BLaER1 treated with 17β-estradiol and CSF1 and Interleukin-3, amounts not matched to agents 10 nM and 100 nM (cell line): ENCODE measurements around the gene ELMO1.
A peak's percentile ranks its signal among the peaks of the same experiment; 100 is the strongest.

Experiments used
- H3K27ac ChIP-seq, 11 experiments: shearing (Covaris generic); formaldehyde crosslinking; 2 replicates each; pipeline ENCODE4 v1.8.1; 2022
- H3K27me3 ChIP-seq, 11 experiments: shearing (Covaris generic); formaldehyde crosslinking; 2 replicates each; pipeline ENCODE4 v1.8.1; 2022
- H3K36me3 ChIP-seq, 11 experiments: shearing (Covaris generic); formaldehyde crosslinking; 2 replicates each; pipeline ENCODE4 v1.8.1; 2022
- H3K4me1 ChIP-seq, 10 experiments: shearing (Covaris generic); formaldehyde crosslinking; 2 replicates each; pipeline ENCODE4 v1.8.1; 2022
- H3K4me2 ChIP-seq, 11 experiments: shearing (Covaris generic); formaldehyde crosslinking; 2 replicates each; pipeline ENCODE4 v1.8.1; 2022
- H3K4me3 ChIP-seq, 10 experiments: shearing (Covaris generic); formaldehyde crosslinking; 2 replicates each; pipeline ENCODE4 v1.8.1; 2022
- H3K9ac ChIP-seq, 11 experiments: shearing (Covaris generic); formaldehyde crosslinking; 2 replicates each; pipeline ENCODE4 v1.8.1; 2022
- H3K9me3 ChIP-seq, 11 experiments: shearing (Covaris generic); formaldehyde crosslinking; replicated peaks in 1 of 11; 2 replicates each; pipeline ENCODE4 v1.8.1; 2022
- H4K20me1 ChIP-seq, 11 experiments: shearing (Covaris generic); formaldehyde crosslinking; 2 replicates each; pipeline ENCODE4 v1.8.1; 2022
- Cebpa-rat ChIP-seq, 11 experiments: shearing (Covaris generic); IDR thresholded peaks; 2 replicates each; pipeline ENCODE4 v1.8.1; 2022

ELMO1 gene

GRCh38 chr7:37295401-37295800, 153.3 kb downstream of the ELMO1 start:
- Histone ChIP-seq H3K9ac (no peak overlapping the region), H3K36me3 (peaks cover 0 to 23% (median 10%) of the 10 kb centered on the region in 11 experiments; a peak in 13 of 22 replicates), H3K27ac (no peak overlapping the region), H4K20me1 (peaks cover 0 to 5% (median 0%) of the 10 kb centered on the region in 11 experiments; a peak in 1 of 22 replicates), H3K9me3 (peaks cover 6 to 14% (median 10%) of the 10 kb centered on the region in 11 experiments; a peak in 16 of 22 replicates), H3K4me2 (no peak overlapping the region), H3K27me3 (no peaks in the 10 kb centered on the region), H3K4me3 (no peak overlapping the region), H3K4me1 (peaks cover 0 to 16% (median 2%) of the 10 kb centered on the region in 10 experiments; a peak in 7 of 20 replicates)
- no peak for TF ChIP-seq Cebpa-rat (IDR thresholded peaks at IDR 0.05)

- Histone ChIP-seq H3K9ac (no peak overlapping the region), H3K27ac (no peak overlapping the region), H3K27me3 (no peaks in the 10 kb centered on the region), H3K4me1 (peaks cover 11 to 36% (median 17%) of the 10 kb centered on the region in 10 experiments; a peak in 19 of 20 replicates), H3K4me2 (peak overlapping the region in 3 of 11 experiments; percentile 18 to 62 (median 54); a peak in 4 of 22 replicates), H3K4me3 (no peak overlapping the region), H3K9me3 (peaks cover 6 to 13% (median 10%) of the 10 kb centered on the region in 11 experiments; a peak in 16 of 22 replicates), H3K36me3 (peaks cover 0 to 15% (median 8%) of the 10 kb centered on the region in 11 experiments; a peak in 10 of 22 replicates), H4K20me1 (peaks cover under 1 to 43% (median 16%) of the 10 kb centered on the region in 11 experiments; a peak in 16 of 22 replicates)
- TF ChIP-seq Cebpa-rat (IDR thresholded peaks at IDR 0.05), result no peak
These were observed 157.9 kb downstream of the ELMO1 start for GRCh38 chr7:37290731-37291130.

- H3K9ac ChIP-seq, result no peak overlapping the region
- no peaks in the 10 kb centered on the region for H3K27me3 ChIP-seq
- H3K4me3 ChIP-seq, result no peak overlapping the region
- no peak overlapping the region for H3K4me2 ChIP-seq
- H3K9me3 ChIP-seq, result peaks cover 5 to 10% (median 9%) of the 10 kb centered on the region in 11 experiments; a peak in 16 of 22 replicates
- no peak overlapping the region for H3K27ac ChIP-seq
- H3K36me3 ChIP-seq, result peaks cover 0 to 15% (median 8%) of the 10 kb centered on the region in 11 experiments; a peak in 10 of 22 replicates
- no peak for TF ChIP-seq Cebpa-rat (IDR thresholded peaks at IDR 0.05)
- peaks cover 11 to 46% (median 20%) of the 10 kb centered on the region in 10 experiments; a peak in 19 of 20 replicates for H3K4me1 ChIP-seq
- peaks cover 3 to 52% (median 24%) of the 10 kb centered on the region in 11 experiments; a peak in 17 of 22 replicates for H4K20me1 ChIP-seq
These were observed 158.9 kb downstream of the ELMO1 start for GRCh38 chr7:37289781-37290180.

- peaks cover 3 to 6% (median 5%) of the 10 kb centered on the region in 11 experiments; a peak in 15 of 22 replicates for H3K9me3 ChIP-seq
- TF ChIP-seq Cebpa-rat (IDR thresholded peaks at IDR 0.05), result no peak
- no peak overlapping the region for H3K27ac ChIP-seq
- H3K4me3 ChIP-seq, result no peak overlapping the region
- peaks cover 12 to 50% (median 20%) of the 10 kb centered on the region in 10 experiments; a peak in 19 of 20 replicates for H3K4me1 ChIP-seq
- no peak overlapping the region for H3K4me2 ChIP-seq
- no peak overlapping the region for H3K9ac ChIP-seq
- H4K20me1 ChIP-seq, result peaks cover 6 to 56% (median 25%) of the 10 kb centered on the region in 11 experiments; a peak in 17 of 22 replicates
- no peaks in the 10 kb centered on the region for H3K27me3 ChIP-seq
- peaks cover 0 to 11% (median 4%) of the 10 kb centered on the region in 11 experiments; a peak in 9 of 22 replicates for H3K36me3 ChIP-seq
These were observed 159.3 kb downstream of the ELMO1 start for GRCh38 chr7:37289367-37289766.

GRCh38 chr7:37287131-37287855, 161.4 kb downstream of the ELMO1 start:
- TF ChIP-seq Cebpa-rat (IDR thresholded peaks at IDR 0.05), result no peak
- Histone ChIP-seq H3K27me3 (no peaks in the 10 kb centered on the region), H3K4me1 (peaks cover 16 to 63% (median 21%) of the 10 kb centered on the region in 10 experiments; a peak in 19 of 20 replicates), H3K36me3 (peaks cover 0 to 7% (median under 1%) of the 10 kb centered on the region in 11 experiments; a peak in 5 of 22 replicates), H3K27ac (no peak overlapping the region; a peak in 1 of 22 replicates), H3K4me3 (no peak overlapping the region), H3K9ac (no peak overlapping the region), H3K4me2 (peak overlapping the region in 4 of 11 experiments; percentile 8 to 35 (median 18); a peak in 2 of 22 replicates), H3K9me3 (no peaks in the 10 kb centered on the region), H4K20me1 (peaks cover 6 to 77% (median 30%) of the 10 kb centered on the region in 11 experiments; a peak in 18 of 22 replicates)

GRCh38 chr7:37286454-37286832, 162.2 kb downstream of the ELMO1 start:
- Histone ChIP-seq H3K4me1 (peaks cover 16 to 63% (median 21%) of the 10 kb centered on the region in 10 experiments; a peak in 19 of 20 replicates), H3K9ac (no peak overlapping the region)

GRCh38 chr7:37285706-37286453, 162.8 kb downstream of the ELMO1 start:
- peak overlapping the region in 7 of 11 experiments; percentile 15 to 35 (median 23); a peak in 6 of 22 replicates for H3K4me2 ChIP-seq
- H3K27me3 ChIP-seq, result no peaks in the 10 kb centered on the region
- peaks cover 6 to 86% (median 30%) of the 10 kb centered on the region in 11 experiments; a peak in 18 of 22 replicates for H4K20me1 ChIP-seq
- H3K9ac ChIP-seq, result no peak overlapping the region
- no peak overlapping the region for H3K27ac ChIP-seq
- no peak for TF ChIP-seq Cebpa-rat (IDR thresholded peaks at IDR 0.05)
- peaks cover 0 to 4% (median 0%) of the 10 kb centered on the region in 11 experiments; a peak in 1 of 22 replicates for H3K9me3 ChIP-seq
- peaks cover 16 to 57% (median 21%) of the 10 kb centered on the region in 10 experiments; a peak in 19 of 20 replicates for H3K4me1 ChIP-seq
- peaks cover 0 to 15% (median 6%) of the 10 kb centered on the region in 11 experiments; a peak in 6 of 22 replicates for H3K36me3 ChIP-seq
- H3K4me3 ChIP-seq, result no peak overlapping the region

More at GRCh38 chr7:37286454-37286832, 162.2 kb downstream of the ELMO1 start:
- no peak overlapping the region for H3K4me3 ChIP-seq
- H3K36me3 ChIP-seq, result peaks cover 0 to 13% (median 6%) of the 10 kb centered on the region in 11 experiments; a peak in 6 of 22 replicates
- H4K20me1 ChIP-seq, result peaks cover 6 to 86% (median 30%) of the 10 kb centered on the region in 11 experiments; a peak in 18 of 22 replicates
- peak overlapping the region in 5 of 11 experiments; percentile 15 to 35 (median 26); a peak in 5 of 22 replicates for H3K4me2 ChIP-seq
- no peaks in the 10 kb centered on the region for H3K9me3 ChIP-seq
- no peaks in the 10 kb centered on the region for H3K27me3 ChIP-seq
- no peak for TF ChIP-seq Cebpa-rat (IDR thresholded peaks at IDR 0.05)
- H3K27ac ChIP-seq, result no peak overlapping the region

GRCh38 chr7:37284805-37285231, 163.8 kb downstream of the ELMO1 start:
- H3K4me2 ChIP-seq, result peak overlapping the region in 2 of 11 experiments; percentile 34 to 43; a peak in 4 of 22 replicates
- no peak overlapping the region for H3K27ac ChIP-seq

More at GRCh38 chr7:37284805-37285231, 163.8 kb downstream of the ELMO1 start:
- Histone ChIP-seq H3K9me3 (peaks cover 0 to 8% (median 4%) of the 10 kb centered on the region in 11 experiments; a peak in 13 of 22 replicates), H4K20me1 (peaks cover 6 to 87% (median 30%) of the 10 kb centered on the region in 11 experiments; a peak in 18 of 22 replicates), H3K4me3 (no peak overlapping the region), H3K4me1 (peaks cover 15 to 48% (median 21%) of the 10 kb centered on the region in 10 experiments; a peak in 19 of 20 replicates), H3K27me3 (no peaks in the 10 kb centered on the region), H3K36me3 (peaks cover 0 to 15% (median 6%) of the 10 kb centered on the region in 11 experiments; a peak in 8 of 22 replicates), H3K9ac (no peak overlapping the region)
- TF ChIP-seq Cebpa-rat (IDR thresholded peaks at IDR 0.05), result no peak
